RKO (cell line): ENCODE results near the gene CYB561A3.

Source experiments
- DNase-seq: peaks from one replicate; pipeline ENCODE4 v3.0.0-alpha.2; 2016; ENCODE audit warnings: low spot score

Gene CYB561A3

GRCh38 chr11:61369372-61370348, 8.0 kb upstream of the CYB561A3 start:
- DNase-seq, result no peak

- no peak for DNase-seq
Measured at GRCh38 chr11:61368646-61369045, 7.0 kb upstream of the CYB561A3 start.

- no peak for DNase-seq
Measured at GRCh38 chr11:61367406-61367805, 5.7 kb upstream of the CYB561A3 start.

GRCh38 chr11:61364012-61364675, 2.5 kb upstream of the CYB561A3 start:
- no peak for DNase-seq

GRCh38 chr11:61362542-61362875, 827 bp upstream of the CYB561A3 start:
- peak; percentile 68 for DNase-seq

GRCh38 chr11:61361237-61361740, 393 bp downstream of the CYB561A3 start:
- peak; percentile 29 for DNase-seq

GRCh38 chr11:61359516-61359915, 2.2 kb downstream of the CYB561A3 start:
- DNase-seq, result no peak

- DNase-seq, result no peak
Measured at GRCh38 chr11:61358566-61358965, 3.1 kb downstream of the CYB561A3 start.

- no peak for DNase-seq
Measured at GRCh38 chr11:61357894-61358239, 3.8 kb downstream of the CYB561A3 start.

- no peak for DNase-seq
Measured at GRCh38 chr11:61357233-61357893, 4.3 kb downstream of the CYB561A3 start.

GRCh38 chr11:61356706-61357105, 5.0 kb downstream of the CYB561A3 start:
- no peak for DNase-seq

GRCh38 chr11:61354208-61354607, 7.5 kb downstream of the CYB561A3 start:
- no peak for DNase-seq

GRCh38 chr11:61353131-61354067, 8.3 kb downstream of the CYB561A3 start:
- DNase-seq, result no peak

- DNase-seq, result no peak
Measured at GRCh38 chr11:61352038-61352437, 9.6 kb downstream of the CYB561A3 start.

GRCh38 chr11:61350803-61351202, 10.9 kb downstream of the CYB561A3 start:
- no peak for DNase-seq

- DNase-seq, result no peak
Measured at GRCh38 chr11:61350336-61350735, 11.3 kb downstream of the CYB561A3 start.

- DNase-seq, result no peak
Measured at GRCh38 chr11:61349916-61350315, 11.8 kb downstream of the CYB561A3 start.

- DNase-seq, result no peak
Measured at GRCh38 chr11:61349189-61349751, 12.4 kb downstream of the CYB561A3 start.

- no peak for DNase-seq
Measured at GRCh38 chr11:61347916-61348461, 13.7 kb downstream of the CYB561A3 start.

GRCh38 chr11:61345954-61346843, 15.5 kb downstream of the CYB561A3 start:
- DNase-seq, result no peak
